GM18526 (cell line): ENCODE results near the gene CCDC92.

Experiments used
- POLR2A ChIP-seq: IDR thresholded peaks from 3 replicates; pipeline ENCODE4 v1.6.1; 2011; ENCODE audit not compliant: insufficient read length; ENCODE audit errors: extremely low read depth

CCDC92 gene

DNA sequence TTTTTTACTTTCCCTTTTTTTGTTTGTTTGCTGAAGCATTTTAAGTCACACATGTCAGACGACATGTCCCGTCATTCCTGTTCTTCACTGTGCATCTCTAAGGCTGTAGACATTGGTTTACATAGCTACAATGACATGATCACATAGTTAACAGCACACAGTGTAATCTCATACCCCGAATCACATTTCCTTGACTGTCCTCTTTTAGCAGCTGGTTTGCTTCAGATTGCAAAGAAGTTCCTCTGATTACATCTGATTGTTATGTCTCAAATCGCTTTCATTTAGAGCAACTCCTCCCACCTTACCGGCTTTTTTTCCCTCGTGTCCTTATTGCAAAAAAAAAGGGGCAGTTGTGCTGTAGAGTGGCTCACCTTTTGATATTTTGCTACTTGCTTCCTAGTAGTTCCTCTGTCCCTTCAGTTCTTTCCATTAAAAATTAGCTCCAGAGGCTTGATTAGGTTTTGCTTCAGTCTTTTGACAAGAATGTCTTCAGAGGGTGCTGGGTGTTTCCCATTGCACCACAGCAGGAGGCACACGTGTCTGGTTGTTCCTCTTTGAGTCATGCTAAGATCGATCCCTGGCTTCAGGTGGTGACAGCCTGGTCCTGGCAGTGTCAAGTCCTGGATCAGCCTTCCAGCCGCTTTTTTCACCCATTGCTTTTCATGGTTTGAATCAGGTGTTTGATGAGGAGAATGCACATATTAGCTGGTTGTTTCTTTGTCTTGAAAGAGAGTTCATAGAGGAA is 35.4 kb upstream of the CCDC92 start:
- TF ChIP-seq POLR2A = no peak

DNA sequence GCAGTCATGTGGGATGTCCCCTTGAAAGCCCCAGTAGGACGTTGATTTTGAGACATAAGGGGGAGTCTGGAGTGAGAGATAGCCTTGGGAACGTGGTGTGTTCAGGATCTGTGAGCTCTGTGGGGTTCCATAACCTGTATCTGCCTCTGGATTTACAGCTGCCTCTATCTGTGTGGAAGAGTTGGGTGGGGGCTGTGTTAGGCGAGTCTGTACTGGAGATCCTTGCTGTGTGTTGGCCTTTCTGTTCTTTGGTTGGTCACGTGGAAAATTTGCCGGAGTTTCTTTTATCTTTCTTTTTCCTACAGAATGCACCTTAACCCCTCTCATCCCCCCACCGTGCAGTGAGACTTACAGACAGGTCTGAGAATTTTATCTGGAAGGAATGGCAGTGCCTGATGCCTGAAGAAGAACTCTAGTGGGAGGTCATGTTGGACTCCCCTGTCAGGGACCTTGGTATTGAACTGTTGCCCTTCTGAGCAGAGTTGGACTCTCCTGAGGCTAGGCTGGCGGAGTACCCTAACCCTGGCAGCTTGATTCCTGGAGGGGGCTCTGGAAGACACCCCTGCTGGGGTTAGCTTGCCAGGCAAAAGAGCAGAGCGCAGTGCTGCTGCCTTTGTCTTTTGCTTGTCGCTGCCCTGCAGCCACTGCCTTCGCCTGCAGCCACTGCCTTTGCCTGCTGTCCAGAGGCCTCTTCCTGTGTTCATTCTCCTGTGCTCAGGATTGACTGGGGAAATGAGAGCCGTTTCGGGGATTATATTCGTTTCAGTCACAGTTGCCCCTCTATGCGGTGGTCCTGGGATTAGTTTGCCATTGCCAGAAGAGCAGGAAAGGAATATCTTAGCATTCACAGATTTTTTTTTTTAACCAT is 34.4 kb upstream of the CCDC92 start:
- no peak for TF ChIP-seq POLR2A

DNA sequence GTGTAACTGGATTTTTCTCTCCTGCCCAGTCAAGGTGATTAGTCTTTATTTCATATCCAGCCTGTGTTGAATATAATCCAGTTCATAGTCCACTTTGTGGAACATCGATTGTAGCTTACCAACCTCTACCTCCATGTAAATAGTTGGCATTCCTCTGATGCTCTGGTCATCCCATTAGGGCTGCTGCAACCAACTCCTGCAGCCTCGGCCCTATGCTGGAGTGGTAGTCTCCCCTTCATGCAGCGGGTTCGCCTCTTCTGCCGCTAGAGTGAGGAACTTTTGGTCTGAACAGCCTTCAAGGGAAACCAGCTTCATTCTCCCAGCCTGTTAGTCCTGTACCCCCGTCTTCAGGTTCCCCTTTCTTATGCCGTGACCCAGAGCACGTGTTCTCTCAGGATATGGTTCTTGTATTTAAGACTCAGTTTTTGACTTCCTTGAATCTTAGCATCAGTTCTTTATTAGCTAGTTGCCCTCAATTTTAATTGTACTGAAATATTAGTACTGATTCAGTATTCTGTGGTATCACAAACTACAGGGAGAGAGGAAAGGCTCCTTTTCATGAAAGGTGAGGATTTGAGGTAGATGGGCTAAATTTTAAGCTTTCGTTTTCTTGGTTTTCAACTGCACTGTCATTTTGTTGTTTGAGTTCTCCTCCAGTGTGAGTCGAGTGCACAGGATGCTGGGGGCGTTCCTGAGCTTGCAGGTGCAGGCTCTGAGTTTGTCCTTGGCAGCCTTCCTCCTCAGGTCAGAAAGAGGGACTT is 33.6 kb upstream of the CCDC92 start:
- TF ChIP-seq POLR2A = no peak

DNA sequence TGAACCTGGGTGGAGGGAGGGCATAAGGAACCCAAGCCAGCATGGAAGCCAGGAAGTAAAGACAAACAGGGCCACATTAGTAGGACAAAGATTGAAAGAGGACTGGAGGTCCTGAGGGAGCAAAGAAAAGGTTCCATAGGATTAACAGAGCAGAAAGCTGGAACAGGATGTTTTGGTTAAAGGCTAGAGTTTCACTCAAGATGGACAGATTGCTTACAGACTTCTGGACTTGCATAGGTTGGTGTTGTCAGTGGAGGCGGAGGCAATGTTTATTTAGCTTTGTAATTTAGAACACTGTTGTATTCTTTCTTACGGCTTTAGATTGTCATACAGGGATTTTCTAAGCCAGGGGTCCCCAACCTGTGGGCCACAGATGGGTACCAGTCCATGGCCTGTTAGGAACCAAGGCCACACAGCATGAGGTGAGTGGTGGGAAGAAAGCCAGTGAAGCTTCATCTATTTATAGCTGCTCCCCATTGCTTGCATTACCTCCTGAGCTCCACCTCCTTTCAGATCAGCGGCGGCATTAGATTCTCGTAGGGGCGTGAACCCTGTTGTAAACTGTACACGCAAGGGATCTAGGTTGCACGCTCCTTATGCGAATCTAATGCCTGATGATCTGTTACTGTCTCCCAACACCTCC is 31.7 kb upstream of the CCDC92 start:
- no peak for TF ChIP-seq POLR2A

DNA sequence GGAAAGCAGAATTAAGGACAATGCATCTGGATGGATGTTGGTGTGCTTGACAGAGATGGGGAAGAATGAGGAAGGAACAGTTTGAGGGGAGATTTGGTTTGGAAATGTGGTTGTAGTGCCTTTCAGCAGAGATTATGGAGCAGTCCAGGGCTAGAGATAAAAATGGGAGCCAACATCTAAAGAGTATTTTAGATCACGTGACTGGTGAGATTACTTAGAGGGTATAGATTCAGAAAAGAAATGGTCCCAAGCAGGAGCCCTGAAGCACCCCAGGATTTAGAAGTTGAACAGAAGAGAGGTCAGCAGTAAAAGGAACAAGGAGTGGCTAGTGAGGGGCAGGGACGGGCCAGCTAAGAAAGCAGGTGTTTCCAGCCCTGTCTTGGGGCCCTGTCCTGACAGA is 30.0 kb upstream of the CCDC92 start:
- TF ChIP-seq POLR2A = no peak

DNA sequence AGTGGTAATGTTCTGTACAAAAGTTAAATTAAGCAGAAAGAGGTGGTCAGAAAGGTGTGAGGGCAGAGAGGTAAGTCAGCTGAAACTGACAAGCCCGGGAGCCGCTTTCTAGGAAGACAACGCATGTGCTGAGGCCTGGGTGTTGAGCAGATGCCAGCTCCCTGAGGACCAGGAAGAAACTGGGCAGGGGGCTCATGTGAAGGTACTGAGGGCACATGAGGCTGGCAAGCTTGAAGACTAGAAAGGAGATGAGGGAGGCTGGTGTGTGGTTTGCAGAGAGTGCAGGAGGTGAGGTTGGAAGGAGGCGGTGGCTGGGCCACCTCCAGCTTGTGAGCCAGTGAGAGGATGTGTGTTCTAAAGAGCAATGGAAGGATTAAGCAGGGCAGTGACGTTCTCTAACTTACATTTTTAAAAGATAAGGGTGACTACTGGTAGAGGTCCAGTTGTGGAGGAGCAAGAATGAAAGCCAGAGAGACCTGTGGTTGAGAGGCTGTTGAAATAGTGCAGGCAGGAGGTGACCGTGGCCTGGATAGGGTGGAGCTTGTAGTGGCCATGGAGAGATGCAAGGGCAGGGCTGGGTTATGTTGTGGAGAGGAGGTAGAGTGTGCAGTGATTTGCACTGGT is 29.5 kb upstream of the CCDC92 start:
- no peak for TF ChIP-seq POLR2A

DNA sequence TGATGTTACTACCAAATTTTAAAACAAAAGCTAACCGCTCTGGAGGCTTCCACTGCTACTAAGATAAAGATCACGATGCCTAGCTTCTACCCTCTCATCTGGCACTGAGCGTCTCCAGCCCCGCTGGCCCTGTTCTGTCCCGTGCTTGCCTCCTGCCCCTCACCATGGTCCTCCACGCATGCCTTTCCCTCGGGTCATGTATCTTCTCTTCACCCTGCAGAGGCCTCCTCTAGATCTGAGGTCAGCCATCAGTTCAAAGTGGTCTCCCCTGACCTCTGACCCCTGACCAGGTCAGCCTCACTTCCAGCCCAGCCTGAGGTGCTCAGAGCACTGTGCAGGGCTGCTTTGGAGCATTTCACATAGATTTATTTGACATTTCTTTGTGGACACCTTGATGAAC is 28.7 kb upstream of the CCDC92 start:
- no peak for TF ChIP-seq POLR2A

DNA sequence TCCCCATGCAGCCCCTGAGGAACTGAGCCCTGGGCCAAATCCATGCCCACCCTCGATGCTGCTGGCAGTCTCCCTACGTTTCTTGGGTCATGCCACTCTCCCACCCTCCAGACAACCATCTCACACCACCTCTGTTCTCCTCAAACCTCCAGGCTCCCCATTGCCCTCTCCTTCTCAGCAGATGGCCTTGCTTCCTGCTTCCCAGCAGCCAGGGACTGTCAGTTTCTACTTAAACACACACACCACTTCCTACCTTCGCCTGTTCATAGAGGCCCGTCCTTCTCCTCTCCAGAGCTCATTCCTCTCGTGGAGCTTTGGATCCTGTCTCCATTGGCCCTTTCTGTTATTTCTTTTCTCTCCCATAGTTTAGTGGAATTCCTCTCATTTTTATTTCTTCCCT is 27.5 kb upstream of the CCDC92 start:
- TF ChIP-seq POLR2A = no peak

DNA sequence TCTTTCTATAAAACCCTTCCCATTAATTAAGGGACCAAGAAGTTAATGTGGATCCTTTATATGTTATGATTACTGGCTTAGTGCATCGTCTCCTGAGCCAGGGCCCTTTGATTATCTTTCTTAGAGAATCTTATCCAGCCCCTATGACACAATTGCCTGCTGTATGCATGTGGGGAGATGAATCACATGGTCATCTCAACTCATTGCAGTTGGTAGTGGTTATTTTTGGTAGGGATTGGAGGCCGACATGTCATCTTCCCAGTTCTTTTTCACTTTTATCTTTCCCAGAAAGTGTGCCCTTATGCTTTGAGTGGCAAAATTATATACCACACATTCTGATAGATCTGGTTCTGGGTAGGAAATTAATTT is 26.3 kb upstream of the CCDC92 start:
- TF ChIP-seq POLR2A = no peak

DNA sequence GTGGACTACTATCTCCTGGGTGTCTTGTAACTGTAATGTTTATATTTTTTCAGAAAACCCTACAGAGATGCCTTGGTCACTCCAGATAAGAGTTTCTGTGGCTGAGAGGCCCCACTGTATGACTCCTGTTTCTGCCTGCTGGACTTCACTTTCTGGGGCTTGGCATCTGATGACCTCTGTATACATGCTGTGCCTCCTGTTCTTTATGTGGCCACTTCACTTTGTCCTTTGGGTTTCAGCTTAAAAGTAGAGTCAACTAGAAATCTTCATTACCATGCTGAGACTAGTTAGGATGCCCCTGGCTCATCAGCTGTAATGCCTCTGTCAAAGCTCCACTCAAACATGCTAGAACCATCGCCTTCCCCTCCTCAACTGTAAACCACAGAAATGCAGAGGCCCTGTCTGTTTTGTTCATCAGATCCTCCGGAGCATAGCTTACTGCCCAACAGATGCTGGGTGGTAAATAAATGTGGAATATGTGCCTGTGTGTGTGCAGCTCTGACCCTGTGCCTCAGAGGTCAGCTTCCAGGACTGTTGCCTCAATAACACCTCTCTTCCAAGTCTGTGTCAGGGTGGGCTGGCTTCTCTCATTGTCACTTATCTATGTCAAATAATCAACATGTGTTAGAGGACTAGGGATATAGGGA is 25.8 kb upstream of the CCDC92 start:
- no peak for TF ChIP-seq POLR2A

DNA sequence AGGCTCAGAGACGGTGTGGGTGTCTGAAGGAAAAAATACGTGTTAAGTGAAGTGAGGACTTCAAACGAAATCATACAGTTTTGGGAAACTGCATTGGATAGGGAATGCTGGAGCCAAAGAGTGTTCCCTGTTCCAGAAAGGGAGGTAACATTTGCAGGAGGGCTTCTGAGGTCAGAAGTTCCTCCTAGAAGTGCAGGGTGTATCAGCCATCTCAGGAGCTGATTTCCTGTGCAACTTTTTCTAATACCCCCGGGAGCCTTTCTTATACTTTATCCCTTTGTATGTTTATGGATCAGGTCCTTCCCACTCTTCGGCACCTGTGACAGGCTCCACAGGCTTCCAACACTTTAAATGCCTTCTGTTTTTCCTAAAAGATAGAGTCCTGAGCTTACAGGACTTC is 25.3 kb upstream of the CCDC92 start:
- no peak for TF ChIP-seq POLR2A

DNA sequence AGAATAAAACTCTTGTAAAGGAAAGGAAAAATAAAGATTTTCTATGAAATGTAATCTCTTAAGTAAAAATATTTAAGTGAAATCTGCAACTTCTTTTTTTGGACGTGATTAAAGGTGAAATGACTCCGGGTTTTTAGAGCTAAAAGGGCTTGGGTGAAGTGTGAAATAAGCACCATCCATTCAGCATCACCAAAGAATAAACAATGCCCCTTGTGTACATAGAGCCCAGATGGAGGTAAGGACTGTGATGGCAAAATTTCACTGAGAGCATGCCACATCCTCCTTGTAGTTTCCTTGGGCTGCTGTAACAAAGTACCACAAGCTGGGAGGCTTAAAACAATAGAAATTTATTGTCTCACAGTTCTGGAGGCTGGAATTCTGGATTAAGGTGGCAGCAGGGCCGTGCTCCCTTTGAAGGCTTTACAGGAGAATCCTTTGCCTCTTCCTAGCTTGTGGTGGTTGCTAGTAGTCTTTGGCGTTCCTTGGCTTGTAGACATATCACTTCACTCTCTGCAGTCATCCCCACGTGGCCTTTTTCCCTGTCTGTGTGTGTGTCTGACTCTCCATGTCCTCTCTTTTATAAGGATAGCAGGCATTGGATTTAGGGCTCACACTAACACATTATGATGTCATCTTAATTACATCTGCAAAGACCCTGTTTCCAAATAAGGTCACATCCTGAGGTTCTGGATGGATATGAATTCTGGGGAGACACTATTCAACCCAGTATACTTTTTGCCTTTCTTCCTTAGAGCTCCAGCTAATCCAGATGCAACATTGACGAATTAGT is 24.6 kb upstream of the CCDC92 start:
- no peak for TF ChIP-seq POLR2A

DNA sequence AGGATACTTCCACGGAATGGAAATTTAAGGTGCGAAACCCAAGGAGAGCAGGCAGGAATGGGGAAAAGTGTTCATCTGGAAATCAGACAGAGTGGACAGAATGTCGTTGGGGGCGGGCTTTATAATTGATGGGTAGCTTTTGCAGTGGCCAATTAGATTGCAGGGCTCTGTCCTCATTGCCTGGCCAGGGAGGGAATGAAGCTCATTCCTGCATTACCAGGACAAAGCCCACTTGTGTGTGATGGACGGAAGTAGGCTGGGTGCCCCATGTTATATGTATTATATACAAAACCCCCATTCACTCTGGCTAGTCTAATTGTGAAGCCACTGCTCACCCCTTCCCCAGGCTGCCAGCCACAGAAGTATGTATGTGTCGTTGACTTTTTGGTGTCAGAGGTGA is 23.9 kb upstream of the CCDC92 start:
- no peak for TF ChIP-seq POLR2A
